GM19043 (cell line): ENCODE data around the gene PGP.
"Not testable (repeated sequence)": the region's sequence is repeated elsewhere in the genome, so short reads cannot be mapped to it uniquely, and the experiment has no call there.

Experiments
- ATAC-seq: cut with Tn5 transposase; IDR thresholded peaks from one replicate; pipeline ENCODE4 v1.9.1; 2021; ENCODE audit warnings: low read depth; ENCODE audit not compliant: unreplicated experiment

PGP gene

GRCh38 chr16:2214719-2214968 lies at the start of gene PGP:
PGP (minus strand) TSS chr16:2214840; CDS start chr16:2214777, 63 bp downstream.
- ATAC-seq: peak; percentile 78

DNA sequence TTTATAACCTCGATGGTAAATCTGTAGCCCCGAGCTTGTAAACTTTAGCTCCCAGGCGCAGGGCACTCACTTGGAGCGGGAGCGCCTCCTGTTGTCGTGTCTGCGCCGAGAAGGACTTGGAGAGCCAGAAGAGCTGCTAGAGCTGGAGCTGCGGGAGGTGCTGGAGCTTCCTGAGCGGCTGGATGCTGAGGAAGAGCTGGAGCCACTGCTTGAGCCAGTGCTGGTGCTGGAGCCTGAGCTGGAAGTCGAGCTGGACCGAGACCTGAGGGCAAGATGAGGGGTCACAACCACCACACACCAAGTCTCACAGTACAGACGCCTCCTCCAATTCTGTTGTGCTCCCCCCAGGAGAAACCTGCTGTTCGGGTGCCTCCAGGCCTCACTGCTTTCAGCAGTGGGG lies 48.4 kb upstream of the PGP start:
- not testable (repeated sequence) for ATAC-seq

DNA sequence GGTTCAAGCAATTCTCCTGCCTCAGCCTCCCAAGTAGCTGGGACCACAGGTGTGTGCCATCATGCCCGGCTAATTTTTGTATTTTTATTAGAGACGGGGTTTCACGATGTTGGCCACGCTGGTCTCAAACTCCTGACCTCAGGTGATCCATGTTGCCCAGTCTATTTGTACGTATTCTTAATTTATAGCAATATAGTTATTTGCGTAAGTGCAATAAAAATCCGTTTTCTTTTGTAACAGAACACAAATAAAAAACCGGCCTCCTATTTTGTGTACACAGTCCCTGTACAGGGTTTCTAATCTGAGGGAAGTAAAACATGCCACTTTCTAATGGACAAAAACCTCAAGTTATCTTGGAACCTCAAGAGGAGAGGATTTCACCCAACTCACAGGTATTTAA lies 45.6 kb upstream of the PGP start:
- ATAC-seq: no peak

DNA sequence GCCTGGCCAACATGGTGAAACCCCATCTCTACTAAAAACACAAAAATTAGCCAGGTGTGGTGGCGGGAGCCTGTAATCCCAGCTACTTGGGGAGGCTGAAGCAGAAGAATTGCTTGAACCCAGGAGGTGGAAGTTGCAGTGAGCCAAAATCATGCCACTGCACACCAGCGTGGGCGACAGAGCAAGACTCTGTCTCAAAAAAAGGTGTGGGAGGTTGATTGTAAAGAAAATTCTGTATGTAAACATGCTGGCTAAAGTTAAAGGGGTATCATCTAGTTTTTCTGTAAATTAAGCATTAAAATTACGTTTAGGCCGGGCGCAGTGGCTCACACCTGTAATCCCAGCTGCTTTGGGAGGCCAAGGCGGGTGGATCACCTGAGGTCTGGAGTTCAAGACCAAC lies 43.9 kb upstream of the PGP start:
- ATAC-seq: not testable (repeated sequence)

DNA sequence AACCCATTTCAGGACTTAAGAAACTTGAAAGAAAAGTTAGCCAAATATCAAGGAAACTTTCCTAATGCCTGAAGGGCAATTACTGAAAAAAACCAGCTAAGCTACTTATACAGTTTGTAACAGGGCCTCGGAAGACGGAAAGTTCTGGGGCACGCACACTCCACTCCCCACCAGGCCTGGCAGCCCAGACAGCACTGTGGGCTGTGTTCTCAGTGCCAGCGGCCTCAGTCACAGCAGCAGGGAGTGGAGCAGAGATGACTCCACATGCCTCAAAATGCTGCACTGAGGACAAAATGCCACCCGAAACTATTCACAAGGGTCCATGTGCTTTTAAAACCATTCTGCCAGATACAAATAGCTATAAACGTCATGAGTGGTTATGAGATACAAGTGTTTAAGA lies 43.1 kb upstream of the PGP start:
- ATAC-seq: no peak

DNA sequence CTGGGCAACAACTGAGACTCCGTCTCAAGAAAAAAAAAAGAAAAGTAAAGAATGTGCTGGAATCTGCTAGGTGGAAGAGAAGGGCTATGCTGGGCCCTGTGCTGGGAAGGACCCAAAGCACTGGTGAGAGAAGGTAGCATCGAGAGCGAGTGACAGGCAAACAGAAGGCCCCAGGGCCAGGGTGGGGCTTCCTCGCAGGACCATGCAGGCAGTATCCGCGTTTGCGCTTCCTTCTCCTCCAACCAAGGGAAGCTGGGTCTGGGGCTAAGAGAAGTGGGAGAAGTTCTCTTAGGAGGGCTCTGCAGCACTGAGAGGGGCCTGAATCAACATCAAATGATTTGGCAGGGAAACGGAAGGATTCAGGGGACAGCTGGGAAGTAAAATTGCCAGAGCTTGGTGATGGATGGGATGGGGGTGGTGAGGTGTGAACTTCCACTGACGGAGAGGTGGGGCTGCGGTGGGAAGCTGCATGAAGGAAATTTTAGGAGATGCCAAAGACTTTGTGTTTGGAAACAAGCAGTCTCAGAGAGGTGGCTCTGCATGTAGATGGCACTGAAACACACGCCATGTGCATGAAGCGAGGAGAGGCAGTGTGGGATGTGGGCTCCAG lies 42.0 kb upstream of the PGP start:
- ATAC-seq: no peak

DNA sequence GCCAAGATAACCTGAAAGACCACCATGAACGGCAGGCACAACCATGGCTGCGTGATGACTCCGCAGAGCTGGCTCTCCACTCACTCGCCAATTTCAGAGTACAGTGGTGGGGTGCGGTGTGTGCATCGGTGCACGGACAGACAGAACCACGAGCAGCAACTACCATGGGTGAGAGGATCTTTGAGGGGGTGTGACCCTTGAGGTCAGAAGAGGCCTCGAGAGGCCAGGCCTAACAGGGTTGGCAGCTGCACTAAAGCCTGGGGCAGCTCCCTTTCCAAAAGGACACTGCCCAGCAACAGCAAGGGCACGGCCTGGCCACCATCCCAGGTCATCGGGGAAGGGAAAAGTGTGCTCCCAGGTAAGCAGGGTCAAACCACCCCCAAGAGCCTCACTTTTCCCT lies 38.7 kb upstream of the PGP start:
- no peak for ATAC-seq

DNA sequence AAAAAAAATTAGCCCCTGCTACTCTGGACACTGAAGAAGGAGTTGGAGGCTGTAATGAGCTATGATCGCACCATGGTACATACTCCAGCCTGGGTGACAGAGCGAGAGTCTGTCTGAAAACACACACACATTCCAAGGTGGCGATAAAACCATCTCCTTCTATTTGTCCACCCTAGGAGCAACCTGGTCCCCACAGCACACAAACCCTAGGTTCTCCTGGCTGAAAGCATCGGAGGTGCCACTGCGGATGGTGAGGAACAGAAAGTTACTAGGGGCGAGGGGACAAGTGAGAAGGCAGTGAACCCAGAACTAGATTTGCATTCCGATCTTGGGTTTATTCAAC lies 38.1 kb upstream of the PGP start:
- ATAC-seq: no peak

DNA sequence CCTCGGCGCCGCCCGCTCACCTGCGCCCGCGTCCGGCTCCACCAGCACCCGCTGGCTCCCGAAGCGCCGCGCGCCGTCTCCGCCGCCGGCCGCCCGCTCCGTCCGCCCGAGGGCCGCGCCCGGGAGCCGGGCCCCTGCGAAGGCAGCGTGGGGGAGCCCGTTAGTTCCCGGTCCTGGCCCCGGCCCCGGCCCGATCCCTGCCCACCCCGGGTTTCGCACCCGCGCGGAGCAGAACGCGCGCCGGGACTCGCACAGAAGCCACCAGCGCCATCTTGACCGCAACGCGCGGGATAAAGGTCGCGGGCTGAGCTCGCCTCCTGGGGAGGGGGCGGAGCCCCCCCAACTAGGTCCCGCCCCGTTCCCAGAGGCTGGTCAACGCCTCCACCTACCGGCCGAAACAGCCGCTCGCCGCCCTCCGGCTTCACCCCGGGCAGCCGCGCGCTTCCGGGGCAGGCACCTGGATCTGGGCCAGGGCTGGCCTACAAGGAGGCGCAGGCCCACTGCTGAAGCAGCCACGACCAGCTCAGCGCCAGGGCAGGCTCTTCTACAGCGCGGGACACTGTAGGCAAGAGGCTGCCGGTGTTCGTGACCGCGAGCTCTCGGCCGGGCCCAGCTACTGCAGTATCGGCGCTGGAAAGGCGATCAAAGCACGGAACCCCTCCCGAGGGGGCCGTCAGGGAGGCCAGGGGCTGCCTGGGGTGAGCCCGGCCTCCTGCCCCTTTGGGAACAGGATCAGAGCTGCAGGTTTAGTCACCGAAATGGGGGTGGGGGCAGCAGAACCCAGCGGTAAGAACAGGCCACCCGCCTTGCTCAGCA lies 36.9 kb upstream of the PGP start, which contains the start of gene ECI1:
ECI1 (minus strand) TSS at position 292 of the 816 bp plus-strand sequence; CDS start at position 271, 21 bp downstream.
- peak; percentile 89 for ATAC-seq

DNA sequence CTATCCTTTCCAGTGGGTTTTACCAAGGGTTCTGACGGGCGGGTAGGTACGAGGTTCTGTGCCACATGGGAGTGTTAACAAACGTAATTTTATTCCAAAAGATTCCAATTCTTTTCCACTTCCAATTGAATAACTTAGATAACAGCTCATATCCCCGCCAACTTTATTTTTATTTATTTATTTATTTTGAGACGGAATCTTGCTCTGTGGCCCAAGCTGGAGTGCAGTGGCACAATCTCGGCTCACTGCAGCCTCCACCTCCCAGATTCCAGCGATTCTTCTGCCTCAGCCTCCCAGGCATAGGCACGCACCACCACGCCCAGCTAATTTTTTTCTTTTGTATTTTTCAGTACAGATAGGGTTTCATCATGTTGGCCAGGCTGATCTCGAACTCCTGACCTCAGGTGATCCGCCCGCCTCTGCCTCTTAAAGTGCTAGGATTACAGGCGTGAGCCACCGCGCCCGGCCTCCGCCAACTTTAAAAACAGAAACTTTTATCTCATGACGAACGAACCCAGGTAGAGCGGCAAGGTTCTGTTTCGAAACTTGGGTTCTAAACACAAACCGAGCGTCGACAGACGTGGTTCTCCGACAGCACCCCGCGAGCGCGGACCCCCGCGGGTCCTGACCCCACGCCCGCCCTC lies 36.1 kb upstream of the PGP start:
- ATAC-seq: no peak

- ATAC-seq: no peak
Measured at GRCh38 chr16:2246301-2246885, 31.8 kb upstream of the PGP start.

DNA sequence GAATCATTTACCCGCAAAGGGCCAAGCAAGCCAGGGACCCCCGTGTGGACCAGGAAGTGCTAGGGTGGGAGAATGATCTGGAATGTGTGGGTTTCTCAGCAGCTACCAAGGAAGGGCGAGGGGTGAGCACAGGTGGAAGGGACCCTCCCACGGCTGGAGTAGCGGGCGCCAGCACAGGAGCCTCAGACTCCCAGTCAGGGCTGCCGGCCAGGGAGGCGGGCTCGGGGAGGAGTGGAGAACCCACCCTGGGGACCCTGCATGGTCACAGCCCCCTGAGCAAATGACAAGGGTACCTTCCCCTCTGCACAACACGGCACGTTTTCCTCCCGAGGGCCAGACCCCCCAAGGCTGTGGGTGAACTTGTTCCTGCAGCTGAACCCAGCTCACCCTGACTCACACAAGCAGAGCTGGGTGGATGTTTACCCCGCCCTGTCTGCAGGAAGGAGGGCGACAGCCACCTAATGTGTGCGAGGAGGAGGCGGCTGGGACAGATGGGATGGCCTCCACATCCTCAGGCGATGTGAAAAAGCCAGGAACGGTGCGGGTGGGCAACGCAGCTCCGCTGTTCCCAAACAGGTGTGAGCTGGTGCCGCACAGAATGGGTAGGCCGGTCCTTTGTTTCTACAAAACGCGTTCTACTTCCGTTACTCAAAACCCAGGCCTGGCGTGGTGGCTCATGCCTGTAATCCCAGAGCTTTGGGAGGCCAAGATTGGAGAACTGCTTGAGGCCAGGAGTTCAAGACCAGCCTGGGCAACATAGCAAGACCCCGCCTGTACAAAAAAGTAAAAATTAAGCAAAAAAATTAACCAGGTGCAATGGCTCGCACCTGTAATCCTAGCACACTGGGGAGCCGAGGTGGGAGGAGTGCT lies 30.5 kb upstream of the PGP start:
- no peak for ATAC-seq

DNA sequence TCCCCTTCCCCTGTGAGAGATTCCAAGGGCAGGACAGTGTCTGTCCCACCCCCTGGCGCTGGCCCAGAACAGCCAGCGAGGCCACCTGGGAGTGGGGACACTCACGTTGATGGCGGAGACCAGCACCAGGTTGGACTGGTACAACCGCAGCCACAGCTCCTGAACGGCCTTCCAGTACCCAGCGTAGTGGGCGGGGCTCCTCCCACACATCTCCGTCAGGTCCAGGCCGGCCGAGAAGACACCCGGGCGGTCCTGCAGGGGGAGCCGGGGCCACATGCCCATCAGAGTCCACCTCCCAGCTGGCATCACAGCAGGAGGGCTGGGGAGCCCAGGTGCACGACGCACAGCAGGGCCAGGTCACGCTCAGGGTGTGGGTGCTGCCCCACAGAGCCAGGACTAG lies 29.7 kb upstream of the PGP start:
- no peak for ATAC-seq

- ATAC-seq: no peak
Measured at GRCh38 chr16:2243781-2244180, 29.1 kb upstream of the PGP start.

GRCh38 chr16:2243031-2243528 lies 28.4 kb upstream of the PGP start:
- ATAC-seq: no peak

DNA sequence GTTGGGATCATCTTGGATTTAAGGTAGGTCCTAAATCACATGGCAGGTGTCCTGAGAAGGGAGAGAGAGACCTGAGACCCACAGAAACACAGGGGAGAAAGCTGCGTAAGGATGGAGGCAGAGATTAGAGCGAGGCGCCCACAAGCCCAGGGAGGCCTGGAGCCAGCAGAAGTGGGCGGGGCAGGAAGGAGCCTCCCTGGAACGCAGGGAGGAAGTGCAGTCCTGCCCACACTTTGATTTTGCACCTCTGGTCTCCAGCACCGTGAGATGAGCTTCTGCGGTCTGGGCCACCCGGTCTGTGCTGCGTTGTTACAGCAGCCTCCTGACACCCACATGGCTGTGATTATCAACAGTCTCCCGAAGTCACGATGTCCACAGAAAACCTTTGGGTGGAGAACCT lies 28.0 kb upstream of the PGP start:
- ATAC-seq: no peak

- not testable (repeated sequence) for ATAC-seq
Measured at GRCh38 chr16:2240331-2240730, 25.7 kb upstream of the PGP start.

DNA sequence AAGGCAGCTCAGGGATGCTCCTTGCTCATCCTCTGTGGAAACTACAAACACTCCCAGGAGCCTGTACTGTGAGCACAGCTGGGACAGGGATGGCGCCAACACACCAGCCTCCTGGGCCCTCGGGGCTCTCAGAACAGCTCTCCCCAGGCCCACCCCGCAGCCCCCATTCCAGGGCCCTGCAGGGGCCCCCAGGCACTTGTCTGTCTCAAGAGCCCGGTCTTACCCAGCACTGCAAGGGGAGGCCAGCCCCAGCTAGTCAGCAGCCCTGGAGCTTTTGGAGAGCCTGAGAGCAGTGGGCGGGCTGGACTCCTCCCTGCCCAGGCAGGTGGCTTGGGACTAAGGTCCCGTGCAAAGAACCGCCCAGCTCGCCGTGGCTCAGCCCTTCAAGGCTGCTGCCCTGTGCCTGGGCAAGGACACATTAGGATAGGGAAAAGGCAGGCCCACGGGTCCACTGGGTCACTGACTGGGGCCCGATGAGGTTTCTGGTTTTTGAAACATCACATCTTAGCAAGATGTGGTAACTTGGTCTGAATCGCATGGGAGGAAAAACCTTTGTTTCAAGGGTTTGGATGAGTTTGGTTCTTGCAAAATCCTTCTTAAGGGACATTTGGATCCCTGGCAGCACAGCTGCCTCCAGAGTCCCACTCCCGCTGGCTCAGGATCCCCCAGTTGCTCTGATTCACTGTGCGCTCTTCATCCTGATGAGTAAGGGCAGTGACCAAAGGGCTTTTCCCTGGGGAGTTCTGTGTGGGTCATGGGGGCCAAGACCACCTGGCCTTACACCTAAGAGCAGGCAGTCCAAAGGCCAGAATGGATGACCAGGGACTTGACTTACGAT lies 24.4 kb upstream of the PGP start:
- ATAC-seq: no peak

- ATAC-seq: no peak
Measured at GRCh38 chr16:2238150-2238837, 23.7 kb upstream of the PGP start.
